Subcutaneous abdominal adipose tissue (tissue), 5 donors: ENCODE measurements around the gene ZBTB16.

Source experiments
- H3K27ac ChIP-seq: one replicate; pipeline ENCODE4 v1.7.0; 2013; ENCODE audit warnings: low read depth, mild to moderate bottlenecking, inconsistent platforms, low read length, moderate library complexity
- H3K27me3 ChIP-seq, 5 donors: one replicate each; pipeline ENCODE4 v1.7.0; 2013; ENCODE audit warnings: low read length in 5 of 5, inconsistent platforms in 1 of 5; ENCODE audit not compliant: control insufficient read depth in 5 of 5, insufficient read depth in 4 of 5
- H3K36me3 ChIP-seq, 5 donors: one replicate each; pipeline ENCODE4 v1.7.0; 2013; ENCODE audit warnings: low read length in 5 of 5; ENCODE audit not compliant: control insufficient read depth in 5 of 5, insufficient read depth in 5 of 5
- H3K4me1 ChIP-seq, 5 donors: one replicate each; pipeline ENCODE4 v1.7.0; 2013; ENCODE audit warnings: low read length in 5 of 5, mild to moderate bottlenecking in 3 of 5, moderate library complexity in 1 of 5; ENCODE audit not compliant: control insufficient read depth in 5 of 5, insufficient read depth in 5 of 5
- H3K4me3 ChIP-seq, 5 donors: one replicate each; pipeline ENCODE4 v1.7.0; 2013; ENCODE audit warnings: low read length in 5 of 5, low read depth in 1 of 5
- H3K9ac ChIP-seq, 5 donors: one replicate each; pipeline ENCODE4 v1.7.0; 2013; ENCODE audit warnings: low read length in 5 of 5, mild to moderate bottlenecking in 4 of 5, moderate library complexity in 3 of 5
- H3K9me3 ChIP-seq, 5 donors: one replicate each; pipeline ENCODE4 v1.7.0; 2013; ENCODE audit warnings: low read length in 5 of 5; ENCODE audit not compliant: control insufficient read depth in 5 of 5
- donor health status: healthy.
- donor health status: healthy.
- donor health status: healthy.
- donor health status: healthy.
- donor health status: healthy.

Gene ZBTB16

GRCh38 chr11:114277637-114278341, 218.3 kb downstream of the ZBTB16 start:
- Histone ChIP-seq H3K4me1 (peaks cover 4 to 20% (median 17%) of the 10 kb centered on the region in 5 donors), H3K9me3 (no peaks in the 10 kb centered on the region), H3K9ac (no peak overlapping the region), H3K27ac (no peak overlapping the region), H3K36me3 (no peaks in the 10 kb centered on the region), H3K27me3 (no peaks in the 10 kb centered on the region), H3K4me3 (no peak overlapping the region)

- Histone ChIP-seq H3K4me3 (no peak overlapping the region), H3K27me3 (no peaks in the 10 kb centered on the region), H3K4me1 (peaks cover 4 to 20% (median 17%) of the 10 kb centered on the region in 5 donors), H3K27ac (no peak overlapping the region), H3K9me3 (no peaks in the 10 kb centered on the region), H3K36me3 (no peaks in the 10 kb centered on the region), H3K9ac (no peak overlapping the region)
These were observed 219.0 kb downstream of the ZBTB16 start for GRCh38 chr11:114278342-114279065.

GRCh38 chr11:114279792-114280546, 220.5 kb downstream of the ZBTB16 start:
- H3K27ac ChIP-seq: peak overlapping the region; percentile 91
- H3K9ac ChIP-seq: no peak overlapping the region
- peaks cover 4 to 24% (median 23%) of the 10 kb centered on the region in 5 donors for H3K4me1 ChIP-seq
- no peaks in the 10 kb centered on the region for H3K27me3 ChIP-seq
- no peaks in the 10 kb centered on the region for H3K9me3 ChIP-seq
- no peaks in the 10 kb centered on the region for H3K36me3 ChIP-seq
- no peak overlapping the region for H3K4me3 ChIP-seq

GRCh38 chr11:114280696-114281095, 221.2 kb downstream of the ZBTB16 start:
- Histone ChIP-seq H3K27ac (peak overlapping the region; percentile 91), H3K36me3 (no peaks in the 10 kb centered on the region), H3K4me3 (peak overlapping the region in 1 of 5 donors; percentile 2), H3K27me3 (no peaks in the 10 kb centered on the region), H3K9me3 (no peaks in the 10 kb centered on the region), H3K9ac (peak overlapping the region; percentile 1 to 83 (median 31)), H3K4me1 (peaks cover 4 to 24% (median 23%) of the 10 kb centered on the region in 5 donors)

GRCh38 chr11:114281388-114281956, 222.0 kb downstream of the ZBTB16 start:
- Histone ChIP-seq H3K27ac (peak overlapping the region; percentile 91), H3K4me3 (no peak overlapping the region), H3K9ac (peak overlapping the region in 4 of 5 donors; percentile 31 to 83 (median 34)), H3K36me3 (no peaks in the 10 kb centered on the region), H3K4me1 (peaks cover 4 to 24% (median 23%) of the 10 kb centered on the region in 5 donors), H3K9me3 (no peaks in the 10 kb centered on the region), H3K27me3 (no peaks in the 10 kb centered on the region)

GRCh38 chr11:114282488-114282887, 223.0 kb downstream of the ZBTB16 start:
- Histone ChIP-seq H3K9me3 (no peaks in the 10 kb centered on the region), H3K4me3 (no peak overlapping the region), H3K36me3 (no peaks in the 10 kb centered on the region), H3K27me3 (no peaks in the 10 kb centered on the region), H3K4me1 (peaks cover 4 to 24% (median 23%) of the 10 kb centered on the region in 5 donors), H3K27ac (no peak overlapping the region), H3K9ac (no peak overlapping the region)

- H3K4me3 ChIP-seq: no peak overlapping the region
- no peaks in the 10 kb centered on the region for H3K9me3 ChIP-seq
- H3K4me1 ChIP-seq: peaks cover 4 to 28% (median 23%) of the 10 kb centered on the region in 5 donors
- H3K27ac ChIP-seq: peak overlapping the region; percentile 32
- no peaks in the 10 kb centered on the region for H3K36me3 ChIP-seq
- no peak overlapping the region for H3K9ac ChIP-seq
- H3K27me3 ChIP-seq: no peaks in the 10 kb centered on the region
These were observed 223.9 kb downstream of the ZBTB16 start for GRCh38 chr11:114283422-114283821.

- Histone ChIP-seq H3K36me3 (no peaks in the 10 kb centered on the region), H3K9me3 (no peaks in the 10 kb centered on the region), H3K9ac (peak overlapping the region in 2 of 5 donors; percentile 7 to 62), H3K27ac (peak overlapping the region; percentile 32), H3K4me1 (peaks cover 4 to 32% (median 23%) of the 10 kb centered on the region in 5 donors), H3K4me3 (no peak overlapping the region), H3K27me3 (no peaks in the 10 kb centered on the region)
These were observed 224.5 kb downstream of the ZBTB16 start for GRCh38 chr11:114284021-114284420.

GRCh38 chr11:114284914-114285313, 225.4 kb downstream of the ZBTB16 start:
- Histone ChIP-seq H3K36me3 (no peaks in the 10 kb centered on the region), H3K27ac (no peak overlapping the region), H3K4me1 (peaks cover 4 to 34% (median 23%) of the 10 kb centered on the region in 5 donors), H3K27me3 (no peaks in the 10 kb centered on the region), H3K9me3 (no peaks in the 10 kb centered on the region), H3K9ac (no peak overlapping the region), H3K4me3 (no peak overlapping the region)
